Measurements from ENCODE around the gene RAB11FIP2. TPM values are rescaled to one million over a fixed set of nuclear protein-coding genes. Genes with fewer than 3 reads are reported as not detected.

RAB11FIP2 gene
- total RNA-seq, 1 donor: 62.8 TPM

GRCh38 chr10:118045158-118045836 lies 1.4 kb downstream of the RAB11FIP2 start:
- Histone ChIP-seq H3K4me1 (ENCODE audit: insufficient read depth, low read length) (peaks cover 22% of the 10 kb centered on the region), H3K4me3 (ENCODE audit: low read length) (peak overlapping the region; percentile 70)

GRCh38 chr10:118042827-118043242 lies 3.9 kb downstream of the RAB11FIP2 start:
- Histone ChIP-seq H3K4me1 (ENCODE audit: insufficient read depth, low read length) (peaks cover 22% of the 10 kb centered on the region), H3K4me3 (ENCODE audit: low read length) (no peak overlapping the region), H3K9me3 (ENCODE audit: low read depth, low read length) (no peaks in the 10 kb centered on the region), H3K27me3 (ENCODE audit: insufficient read depth, low read length) (no peaks in the 10 kb centered on the region)

More at GRCh38 chr10:118045158-118045836, 1.4 kb downstream of the RAB11FIP2 start:
- Histone ChIP-seq H3K27me3 (ENCODE audit: insufficient read depth, low read length) (no peaks in the 10 kb centered on the region), H3K9me3 (ENCODE audit: low read depth, low read length) (no peaks in the 10 kb centered on the region)

GRCh38 chr10:118042336-118042735 lies 4.4 kb downstream of the RAB11FIP2 start:
- no peak overlapping the region for H3K4me3 ChIP-seq (ENCODE audit: low read length)
- no peaks in the 10 kb centered on the region for H3K9me3 ChIP-seq (ENCODE audit: low read depth, low read length)
- H3K4me1 ChIP-seq (ENCODE audit: insufficient read depth, low read length): peaks cover 20% of the 10 kb centered on the region
- H3K27me3 ChIP-seq (ENCODE audit: insufficient read depth, low read length): no peaks in the 10 kb centered on the region

GRCh38 chr10:118041316-118041715 lies 5.4 kb downstream of the RAB11FIP2 start:
- no peak overlapping the region for H3K4me3 ChIP-seq (ENCODE audit: low read length)
- no peaks in the 10 kb centered on the region for H3K27me3 ChIP-seq (ENCODE audit: insufficient read depth, low read length)
- H3K9me3 ChIP-seq (ENCODE audit: low read depth, low read length): no peaks in the 10 kb centered on the region
- H3K4me1 ChIP-seq (ENCODE audit: insufficient read depth, low read length): peaks cover 16% of the 10 kb centered on the region

- H3K9me3 ChIP-seq (ENCODE audit: low read depth, low read length): no peaks in the 10 kb centered on the region
- H3K27me3 ChIP-seq (ENCODE audit: insufficient read depth, low read length): no peaks in the 10 kb centered on the region
- no peak overlapping the region for H3K4me3 ChIP-seq (ENCODE audit: low read length)
- peaks cover 17% of the 10 kb centered on the region for H3K4me1 ChIP-seq (ENCODE audit: insufficient read depth, low read length)
Measured at GRCh38 chr10:118036281-118036875, 10.4 kb downstream of the RAB11FIP2 start.

GRCh38 chr10:118035354-118036005 lies 11.3 kb downstream of the RAB11FIP2 start:
- no peaks in the 10 kb centered on the region for H3K9me3 ChIP-seq (ENCODE audit: low read depth, low read length)
- peaks cover 17% of the 10 kb centered on the region for H3K4me1 ChIP-seq (ENCODE audit: insufficient read depth, low read length)
- H3K4me3 ChIP-seq (ENCODE audit: low read length): no peak overlapping the region
- H3K27me3 ChIP-seq (ENCODE audit: insufficient read depth, low read length): no peaks in the 10 kb centered on the region

- no peaks in the 10 kb centered on the region for H3K27me3 ChIP-seq (ENCODE audit: insufficient read depth, low read length)
- H3K4me3 ChIP-seq (ENCODE audit: low read length): no peak overlapping the region
- H3K9me3 ChIP-seq (ENCODE audit: low read depth, low read length): no peaks in the 10 kb centered on the region
- peaks cover 17% of the 10 kb centered on the region for H3K4me1 ChIP-seq (ENCODE audit: insufficient read depth, low read length)
Measured at GRCh38 chr10:118034791-118035261, 11.9 kb downstream of the RAB11FIP2 start.

- peaks cover 17% of the 10 kb centered on the region for H3K4me1 ChIP-seq (ENCODE audit: insufficient read depth, low read length)
Measured at GRCh38 chr10:118033905-118034304, 12.8 kb downstream of the RAB11FIP2 start.

GRCh38 chr10:118032564-118032963 lies 14.2 kb downstream of the RAB11FIP2 start:
- Histone ChIP-seq H3K4me3 (ENCODE audit: low read length) (no peak overlapping the region), H3K9me3 (ENCODE audit: low read depth, low read length) (no peaks in the 10 kb centered on the region), H3K4me1 (ENCODE audit: insufficient read depth, low read length) (peaks cover 17% of the 10 kb centered on the region), H3K27me3 (ENCODE audit: insufficient read depth, low read length) (no peaks in the 10 kb centered on the region)

More at GRCh38 chr10:118033905-118034304, 12.8 kb downstream of the RAB11FIP2 start:
- H3K9me3 ChIP-seq (ENCODE audit: low read depth, low read length): no peaks in the 10 kb centered on the region
- no peaks in the 10 kb centered on the region for H3K27me3 ChIP-seq (ENCODE audit: insufficient read depth, low read length)
- no peak overlapping the region for H3K4me3 ChIP-seq (ENCODE audit: low read length)

- peaks cover 17% of the 10 kb centered on the region for H3K4me1 ChIP-seq (ENCODE audit: insufficient read depth, low read length)
- no peak overlapping the region for H3K4me3 ChIP-seq (ENCODE audit: low read length)
- H3K27me3 ChIP-seq (ENCODE audit: insufficient read depth, low read length): no peaks in the 10 kb centered on the region
- H3K9me3 ChIP-seq (ENCODE audit: low read depth, low read length): no peaks in the 10 kb centered on the region
Measured at GRCh38 chr10:118031351-118032075, 15.2 kb downstream of the RAB11FIP2 start.

GRCh38 chr10:118028619-118029018 lies 18.1 kb downstream of the RAB11FIP2 start:
- no peaks in the 10 kb centered on the region for H3K4me1 ChIP-seq (ENCODE audit: insufficient read depth, low read length)
- no peaks in the 10 kb centered on the region for H3K9me3 ChIP-seq (ENCODE audit: low read depth, low read length)
- H3K4me3 ChIP-seq (ENCODE audit: low read length): no peak overlapping the region
- H3K27me3 ChIP-seq (ENCODE audit: insufficient read depth, low read length): no peaks in the 10 kb centered on the region

- H3K9me3 ChIP-seq (ENCODE audit: low read depth, low read length): no peaks in the 10 kb centered on the region
- H3K4me1 ChIP-seq (ENCODE audit: insufficient read depth, low read length): no peaks in the 10 kb centered on the region
- H3K4me3 ChIP-seq (ENCODE audit: low read length): no peak overlapping the region
- no peaks in the 10 kb centered on the region for H3K27me3 ChIP-seq (ENCODE audit: insufficient read depth, low read length)
Measured at GRCh38 chr10:118027397-118027796, 19.3 kb downstream of the RAB11FIP2 start.

- no peak overlapping the region for H3K4me3 ChIP-seq (ENCODE audit: low read length)
- no peaks in the 10 kb centered on the region for H3K9me3 ChIP-seq (ENCODE audit: low read depth, low read length)
- no peaks in the 10 kb centered on the region for H3K27me3 ChIP-seq (ENCODE audit: insufficient read depth, low read length)
- H3K4me1 ChIP-seq (ENCODE audit: insufficient read depth, low read length): no peaks in the 10 kb centered on the region
Measured at GRCh38 chr10:118026936-118027335, 19.8 kb downstream of the RAB11FIP2 start.

- H3K27me3 ChIP-seq (ENCODE audit: insufficient read depth, low read length): no peaks in the 10 kb centered on the region
- H3K4me1 ChIP-seq (ENCODE audit: insufficient read depth, low read length): no peaks in the 10 kb centered on the region
- no peaks in the 10 kb centered on the region for H3K9me3 ChIP-seq (ENCODE audit: low read depth, low read length)
- H3K4me3 ChIP-seq (ENCODE audit: low read length): no peak overlapping the region
Measured at GRCh38 chr10:118020365-118020764, 26.4 kb downstream of the RAB11FIP2 start.

GRCh38 chr10:118017850-118018249 lies 28.9 kb downstream of the RAB11FIP2 start:
- Histone ChIP-seq H3K9me3 (ENCODE audit: low read depth, low read length) (no peaks in the 10 kb centered on the region), H3K4me1 (ENCODE audit: insufficient read depth, low read length) (no peaks in the 10 kb centered on the region), H3K4me3 (ENCODE audit: low read length) (no peak overlapping the region), H3K27me3 (ENCODE audit: insufficient read depth, low read length) (no peaks in the 10 kb centered on the region)

Data from mononuclear cell (primary cell).